Inflammatory macrophage treated with lipopolysaccharide for 1 hour (primary cell): ENCODE data around the gene UTF1.

Source experiments
- DNase-seq, 2 donors: peaks; one replicate each; pipeline ENCODE4 v3.0.0-alpha.2; 2020 to 2022

UTF1 gene

GRCh38 chr10:133196936-133197758 is 32.9 kb upstream of the UTF1 start:
- DNase-seq: no peak

- no peak for DNase-seq
Observed at GRCh38 chr10:133197786-133198185, 32.2 kb upstream of the UTF1 start.

GRCh38 chr10:133198206-133198605 is 31.8 kb upstream of the UTF1 start:
- no peak for DNase-seq

- DNase-seq: no peak
Observed at GRCh38 chr10:133198621-133199487, 31.2 kb upstream of the UTF1 start.

GRCh38 chr10:133199488-133199885 is 30.5 kb upstream of the UTF1 start:
- DNase-seq: no peak

- no peak for DNase-seq
Observed at GRCh38 chr10:133199992-133200611, 29.9 kb upstream of the UTF1 start.

GRCh38 chr10:133200621-133201031 is 29.4 kb upstream of the UTF1 start:
- no peak for DNase-seq

- DNase-seq: no peak
Observed at GRCh38 chr10:133201151-133201947, 28.7 kb upstream of the UTF1 start.

GRCh38 chr10:133201948-133202725 is 27.9 kb upstream of the UTF1 start:
- no peak for DNase-seq

- no peak for DNase-seq
Observed at GRCh38 chr10:133202778-133203651, 27.0 kb upstream of the UTF1 start.

GRCh38 chr10:133203652-133204195 is 26.3 kb upstream of the UTF1 start:
- no peak for DNase-seq

GRCh38 chr10:133204226-133205015 is 25.6 kb upstream of the UTF1 start:
- DNase-seq: no peak

- DNase-seq: no peak
Observed at GRCh38 chr10:133205146-133205545, 24.9 kb upstream of the UTF1 start.

GRCh38 chr10:133206356-133207040 is 23.5 kb upstream of the UTF1 start:
- no peak for DNase-seq

- no peak for DNase-seq
Observed at GRCh38 chr10:133207041-133207600, 22.9 kb upstream of the UTF1 start.

- no peak for DNase-seq
Observed at GRCh38 chr10:133207627-133208026, 22.4 kb upstream of the UTF1 start.

- no peak for DNase-seq
Observed at GRCh38 chr10:133208466-133208865, 21.6 kb upstream of the UTF1 start.

GRCh38 chr10:133209117-133209516 is 20.9 kb upstream of the UTF1 start:
- DNase-seq: no peak

- no peak for DNase-seq
Observed at GRCh38 chr10:133209641-133210040, 20.4 kb upstream of the UTF1 start.
